GM18499 (cell line): ENCODE data around the gene ALKBH4.
A peak's percentile ranks its signal among the peaks of the same experiment; 100 is the strongest.
"Not testable (repeated sequence)": the region's sequence is repeated elsewhere in the genome, so short reads cannot be mapped to it uniquely, and the experiment has no call there.

Experiments used
- ATAC-seq: cut with Tn5 transposase; IDR thresholded peaks from one replicate; pipeline ENCODE4 v1.9.1; 2021; ENCODE audit warnings: moderate number of reproducible peaks; ENCODE audit not compliant: insufficient read depth, unreplicated experiment

The ALKBH4 gene

DNA sequence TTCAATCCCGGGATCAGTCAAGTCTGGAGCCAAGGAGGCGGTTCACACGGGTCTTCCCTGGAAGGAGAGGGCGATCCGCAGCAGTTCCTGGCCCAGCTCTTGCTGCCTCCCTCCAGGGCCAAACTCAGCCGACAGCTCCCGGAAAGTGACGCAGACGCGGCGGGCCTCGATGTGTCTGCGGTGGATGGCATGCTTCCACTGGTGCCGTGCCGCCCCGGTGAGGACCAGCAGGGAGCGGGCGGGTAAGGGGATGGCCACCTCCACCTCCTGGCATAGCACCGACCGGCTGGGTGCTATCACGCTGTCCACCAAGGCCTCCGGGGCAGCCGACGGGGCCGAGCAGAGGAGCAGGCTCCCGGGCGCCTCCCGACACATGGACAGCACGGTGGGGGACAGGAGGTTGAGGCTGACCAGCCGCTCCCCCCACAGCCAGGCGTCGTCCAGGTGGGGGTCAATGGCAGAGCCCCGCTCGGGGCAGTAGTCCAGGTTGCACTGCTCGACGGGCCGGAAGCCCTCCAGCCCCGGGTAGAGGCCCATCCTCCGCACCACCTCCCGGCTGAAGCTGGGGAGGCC is 7.2 kb downstream of the ALKBH4 start:
- no peak for ATAC-seq

DNA sequence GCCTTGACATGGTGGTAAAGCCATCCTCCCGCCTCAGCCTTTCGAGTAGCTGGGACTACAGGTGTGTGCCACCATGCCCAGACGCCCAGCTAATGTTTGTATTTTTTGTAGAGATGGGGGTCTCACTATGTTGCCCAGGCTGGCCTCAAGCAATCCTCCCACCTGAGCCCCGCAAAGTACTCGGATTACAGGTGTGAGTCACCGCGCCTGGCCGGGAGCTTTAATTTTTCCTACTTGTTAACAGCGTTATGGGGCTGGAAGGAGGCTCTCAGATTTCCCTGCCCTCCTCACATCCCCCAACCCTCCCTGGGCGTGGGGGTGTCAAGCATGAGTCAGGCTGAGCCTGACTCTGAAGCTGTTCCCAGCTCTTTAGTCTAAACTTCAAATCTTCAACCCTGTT is 8.3 kb downstream of the ALKBH4 start:
- no peak for ATAC-seq

DNA sequence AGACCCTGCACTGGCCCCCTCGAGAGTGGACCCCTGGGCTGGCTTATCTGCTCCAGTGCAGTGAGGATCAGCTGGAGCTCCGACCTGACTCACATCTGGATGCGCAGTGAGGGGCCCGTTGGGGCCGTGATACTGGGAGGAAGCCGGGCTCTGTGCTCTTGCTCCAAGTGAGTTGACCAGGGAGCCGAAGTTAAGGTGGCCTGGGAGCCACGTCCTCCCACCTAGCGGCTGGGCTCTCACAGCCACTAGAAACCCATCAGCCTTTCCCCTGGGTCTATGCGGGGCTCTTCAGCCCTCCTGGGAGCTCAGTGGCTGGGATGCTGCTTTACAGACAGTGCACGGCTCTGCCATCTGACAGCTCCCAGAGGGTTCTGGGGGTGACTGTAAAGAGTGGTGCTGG is 9.1 kb downstream of the ALKBH4 start:
- ATAC-seq: no peak

DNA sequence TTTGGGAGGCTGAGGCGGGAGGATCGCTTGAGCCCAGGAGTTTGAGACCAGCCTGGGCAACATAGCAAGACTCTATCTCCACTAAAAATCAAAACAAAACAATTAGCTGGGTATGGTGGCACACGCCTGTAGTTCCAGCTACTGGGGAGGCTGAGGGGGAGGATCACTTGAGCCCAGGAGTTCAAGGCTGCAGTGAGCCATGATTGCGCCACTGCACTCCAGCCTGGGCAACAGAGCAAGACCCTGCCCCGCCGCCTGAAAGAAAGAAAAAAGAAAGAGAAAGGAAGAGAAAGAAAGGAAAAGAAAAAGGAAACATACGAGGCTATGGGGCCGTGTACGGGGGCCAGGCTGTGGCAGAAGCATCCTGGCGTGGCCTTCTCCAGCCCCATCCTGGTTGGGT is 9.7 kb downstream of the ALKBH4 start:
- ATAC-seq: not testable (repeated sequence)

DNA sequence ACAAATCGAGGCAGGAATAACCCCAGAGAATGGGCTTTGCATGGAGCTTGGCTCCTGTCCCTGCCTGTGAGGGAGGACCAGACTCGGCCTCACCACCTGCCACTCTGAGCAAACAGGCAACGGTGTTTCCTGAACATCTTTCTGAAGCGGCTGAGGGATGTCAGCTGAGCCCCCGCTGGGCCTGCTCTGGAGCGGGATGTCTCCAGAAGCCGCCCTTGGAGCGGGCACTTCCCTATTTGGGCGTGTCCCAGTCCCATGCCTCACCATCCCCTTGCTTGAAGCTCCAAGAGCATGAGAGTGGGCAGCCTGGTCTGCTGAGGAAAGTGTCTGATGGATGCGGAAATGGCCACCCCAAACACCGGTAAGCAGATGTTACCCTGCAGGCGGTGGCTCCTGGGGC is 10.2 kb downstream of the ALKBH4 start:
- no peak for ATAC-seq

DNA sequence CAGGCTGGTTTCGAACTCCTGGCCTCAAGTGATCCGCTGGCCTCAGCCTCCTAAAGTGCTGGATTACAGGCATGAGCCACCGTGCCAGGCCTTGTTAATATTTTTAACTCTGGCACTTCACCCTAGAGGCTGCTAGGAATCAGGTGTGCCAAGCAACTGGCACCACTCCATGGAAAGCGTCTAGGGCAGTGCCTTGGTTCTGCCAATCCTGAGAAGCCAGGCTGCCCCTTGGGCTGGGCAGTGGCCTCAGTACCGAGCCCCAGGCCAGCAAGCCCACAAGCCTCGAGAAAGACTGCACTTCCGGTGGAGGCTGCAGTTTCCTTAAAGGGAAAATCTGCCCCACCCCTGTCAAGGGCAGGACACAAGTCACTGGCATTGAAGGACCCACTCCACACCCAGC is 11.3 kb downstream of the ALKBH4 start:
- no peak for ATAC-seq

DNA sequence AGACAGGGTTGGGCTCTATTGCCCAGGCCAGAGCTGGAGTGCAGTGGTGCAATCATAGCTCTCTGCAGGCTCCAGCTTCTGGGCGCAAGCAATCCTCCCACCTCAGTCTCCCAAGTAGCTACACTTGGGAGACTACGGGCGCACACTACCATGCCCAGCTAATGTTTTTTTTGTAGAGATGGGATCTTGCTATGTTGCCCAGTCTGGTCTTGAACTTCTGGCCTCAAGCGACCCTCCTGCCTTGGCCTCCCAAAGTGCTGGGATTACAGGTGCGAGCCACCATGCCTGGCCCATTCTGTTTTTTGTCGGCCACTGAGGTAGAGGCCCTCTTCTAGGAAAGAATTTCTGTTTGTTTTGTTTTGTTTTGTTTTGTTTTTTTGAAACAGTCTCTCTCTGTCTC is 12.2 kb downstream of the ALKBH4 start:
- no peak for ATAC-seq

DNA sequence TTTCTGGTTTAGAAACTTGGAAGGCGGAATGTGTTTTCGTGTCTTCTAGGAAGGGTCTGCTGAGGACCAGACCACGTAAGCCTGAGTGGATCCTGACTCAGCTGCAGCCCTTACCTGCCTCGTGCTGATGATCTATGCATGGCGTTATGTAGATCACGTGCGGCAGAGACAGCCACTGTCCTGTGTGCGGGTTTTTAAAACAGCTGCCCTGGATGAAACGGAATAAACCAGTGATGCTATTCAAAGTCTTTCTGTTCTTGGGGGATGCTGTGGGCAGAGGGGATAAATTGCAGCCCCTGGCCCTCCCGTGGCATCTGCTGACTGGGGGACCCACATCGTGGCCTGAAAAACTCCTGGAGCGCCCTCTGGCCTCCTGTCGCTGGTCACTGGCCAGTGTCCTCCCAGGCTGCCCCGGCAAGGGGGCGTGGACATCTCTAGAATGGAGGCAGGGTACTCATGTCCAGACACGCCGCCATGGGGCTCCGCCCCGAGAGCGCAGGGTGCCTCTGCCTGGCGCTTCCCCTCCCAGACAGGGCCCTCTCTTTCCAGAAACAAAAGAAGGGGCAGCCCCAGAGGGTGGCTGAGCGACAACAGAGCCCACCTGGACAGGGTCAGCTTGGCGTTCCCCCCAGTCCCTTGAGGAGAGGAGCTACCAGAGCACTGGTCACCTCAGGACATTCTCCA is 13.2 kb downstream of the ALKBH4 start:
- ATAC-seq: no peak

DNA sequence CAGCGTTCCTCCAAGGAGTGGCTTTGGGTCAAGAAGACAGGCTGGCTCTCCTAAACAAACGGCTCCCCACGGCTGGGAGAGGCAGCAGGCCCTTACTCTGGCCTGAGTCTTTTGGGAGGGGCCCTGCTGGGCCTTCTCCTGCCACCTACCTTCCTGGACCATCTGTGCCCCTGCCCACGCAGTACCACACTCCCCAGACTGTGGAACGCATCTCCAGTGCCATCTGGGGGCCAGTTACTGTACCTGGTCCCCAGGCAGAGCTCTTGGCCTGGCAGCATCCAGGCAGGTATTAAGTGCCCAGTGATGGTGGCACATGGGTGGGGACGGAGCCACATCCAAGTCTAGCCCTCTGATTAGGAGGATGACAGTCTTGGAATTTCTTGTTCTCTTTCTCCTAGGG is 14.4 kb downstream of the ALKBH4 start:
- ATAC-seq: no peak

DNA sequence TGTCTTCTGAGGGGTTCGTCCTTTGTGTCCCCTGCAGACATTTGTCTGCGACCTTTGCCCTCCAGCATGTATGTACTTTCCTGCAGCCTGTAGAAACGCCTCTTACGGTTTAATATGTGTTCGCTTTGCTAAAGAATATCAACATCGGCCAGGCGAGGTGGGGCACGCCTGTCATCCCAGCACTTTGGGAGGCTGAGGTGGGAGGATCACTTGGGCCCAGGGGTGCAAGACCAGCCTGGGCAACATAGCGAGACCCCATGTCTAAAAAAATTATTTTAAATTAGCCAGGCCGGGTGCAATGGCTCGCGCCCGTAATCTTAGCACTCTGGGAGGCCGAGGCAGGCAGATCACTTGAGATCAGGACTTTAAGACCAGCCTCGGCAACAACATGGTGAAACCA is 15.5 kb downstream of the ALKBH4 start:
- ATAC-seq: no peak

DNA sequence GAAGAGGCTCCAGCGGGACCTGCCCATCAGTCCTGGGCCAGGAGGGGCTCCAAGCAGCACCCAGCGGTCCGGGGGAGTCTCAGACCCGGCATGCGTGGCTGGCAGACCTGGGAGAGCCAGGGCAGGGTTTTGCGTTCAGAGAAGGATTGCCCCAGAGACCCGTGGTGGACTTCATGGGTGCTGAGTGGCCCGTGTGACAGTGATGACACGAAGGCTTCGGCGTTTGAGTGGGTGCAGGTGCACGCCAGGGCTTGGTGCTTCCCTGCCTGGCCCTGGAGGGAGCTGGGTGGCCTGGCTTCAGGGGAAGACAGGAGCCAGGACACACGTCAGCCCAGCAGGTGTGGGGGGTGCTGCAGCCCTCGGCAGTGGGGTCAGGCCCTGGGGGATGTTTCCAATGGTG is 17.4 kb downstream of the ALKBH4 start:
- no peak for ATAC-seq

DNA sequence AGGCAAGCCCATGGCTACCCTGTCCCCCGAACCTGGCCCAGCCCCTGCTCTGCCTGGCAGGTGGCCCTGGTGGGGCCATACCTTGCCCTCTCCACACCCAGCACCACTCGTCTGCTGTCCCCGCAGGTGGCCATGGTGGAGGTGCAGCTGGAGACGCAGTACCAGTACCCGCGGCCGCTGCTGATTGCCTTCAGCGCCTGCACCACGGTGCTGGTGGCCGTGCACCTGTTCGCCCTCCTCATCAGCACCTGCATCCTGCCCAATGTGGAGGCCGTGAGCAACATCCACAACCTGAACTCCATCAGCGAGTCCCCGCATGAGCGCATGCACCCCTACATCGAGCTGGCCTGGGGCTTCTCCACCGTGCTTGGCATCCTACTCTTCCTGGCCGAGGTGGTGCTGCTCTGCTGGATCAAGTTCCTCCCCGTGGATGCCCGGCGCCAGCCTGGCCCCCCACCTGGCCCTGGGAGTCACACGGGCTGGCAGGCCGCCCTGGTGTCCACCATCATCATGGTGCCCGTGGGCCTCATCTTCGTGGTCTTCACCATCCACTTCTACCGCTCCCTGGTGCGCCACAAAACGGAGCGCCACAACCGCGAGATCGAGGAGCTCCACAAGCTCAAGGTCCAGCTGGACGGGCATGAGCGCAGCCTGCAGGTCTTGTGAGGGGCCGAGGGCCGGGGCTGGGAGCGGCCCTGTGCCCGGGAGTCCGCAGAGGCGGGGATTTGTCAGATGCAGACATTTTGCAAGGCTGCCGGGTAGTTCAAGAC is 18.1 kb downstream of the ALKBH4 start:
- ATAC-seq: no peak

DNA sequence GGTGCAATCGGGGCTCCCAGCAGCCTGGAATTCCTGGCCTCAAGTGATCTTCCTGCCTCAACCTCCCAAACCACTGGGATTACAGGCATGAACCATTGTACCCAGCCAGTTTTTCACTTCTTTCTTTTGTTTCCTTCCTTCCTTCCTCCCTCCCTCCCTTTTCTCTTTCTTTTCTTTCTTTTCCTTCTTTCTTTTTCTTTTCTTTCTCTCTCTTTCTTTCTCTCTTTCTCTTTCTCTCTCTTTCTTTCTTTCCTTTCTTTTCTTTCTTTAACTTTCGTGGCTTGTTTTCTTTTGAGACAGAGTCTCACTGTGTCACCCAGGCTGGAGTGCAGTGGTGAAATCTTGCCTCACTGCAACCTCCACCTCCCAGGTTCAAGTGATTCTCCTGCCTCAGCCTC is 19.0 kb downstream of the ALKBH4 start:
- no peak for ATAC-seq

DNA sequence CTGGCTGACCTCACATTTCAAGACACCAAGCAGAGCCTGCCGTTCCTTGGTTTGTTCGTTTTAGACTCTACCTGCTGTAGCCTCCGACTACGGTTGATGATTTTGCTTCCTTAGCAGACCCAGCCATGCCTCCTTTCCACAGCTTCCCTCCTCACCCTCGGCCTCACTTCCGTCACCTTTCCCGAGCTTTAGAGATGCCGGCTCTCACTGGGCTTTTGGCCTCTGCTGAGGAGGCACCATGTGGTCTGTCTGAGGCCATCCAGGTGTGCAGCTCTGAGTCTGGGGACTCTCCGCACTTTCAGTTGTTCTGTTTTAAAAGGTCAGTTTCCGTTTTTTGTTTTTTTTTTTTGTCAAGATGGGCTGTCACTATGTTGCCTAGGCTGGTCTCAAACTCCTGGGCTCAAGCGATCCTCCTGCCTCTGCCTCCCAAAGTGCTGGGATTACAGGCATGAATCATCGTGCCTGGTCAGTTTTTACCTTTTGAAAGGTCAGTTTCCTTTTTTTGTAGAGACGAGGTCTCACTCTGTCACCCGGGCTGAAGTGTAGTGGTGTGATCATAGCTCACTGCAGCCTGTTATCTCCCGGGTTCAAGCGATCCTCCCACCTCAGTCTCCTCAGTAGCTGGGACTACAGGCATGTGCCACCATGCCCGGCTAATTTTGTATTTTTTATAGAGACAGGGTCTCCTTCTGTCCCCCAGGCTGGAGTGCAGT is 19.5 kb downstream of the ALKBH4 start:
- peak; percentile 42 for ATAC-seq

DNA sequence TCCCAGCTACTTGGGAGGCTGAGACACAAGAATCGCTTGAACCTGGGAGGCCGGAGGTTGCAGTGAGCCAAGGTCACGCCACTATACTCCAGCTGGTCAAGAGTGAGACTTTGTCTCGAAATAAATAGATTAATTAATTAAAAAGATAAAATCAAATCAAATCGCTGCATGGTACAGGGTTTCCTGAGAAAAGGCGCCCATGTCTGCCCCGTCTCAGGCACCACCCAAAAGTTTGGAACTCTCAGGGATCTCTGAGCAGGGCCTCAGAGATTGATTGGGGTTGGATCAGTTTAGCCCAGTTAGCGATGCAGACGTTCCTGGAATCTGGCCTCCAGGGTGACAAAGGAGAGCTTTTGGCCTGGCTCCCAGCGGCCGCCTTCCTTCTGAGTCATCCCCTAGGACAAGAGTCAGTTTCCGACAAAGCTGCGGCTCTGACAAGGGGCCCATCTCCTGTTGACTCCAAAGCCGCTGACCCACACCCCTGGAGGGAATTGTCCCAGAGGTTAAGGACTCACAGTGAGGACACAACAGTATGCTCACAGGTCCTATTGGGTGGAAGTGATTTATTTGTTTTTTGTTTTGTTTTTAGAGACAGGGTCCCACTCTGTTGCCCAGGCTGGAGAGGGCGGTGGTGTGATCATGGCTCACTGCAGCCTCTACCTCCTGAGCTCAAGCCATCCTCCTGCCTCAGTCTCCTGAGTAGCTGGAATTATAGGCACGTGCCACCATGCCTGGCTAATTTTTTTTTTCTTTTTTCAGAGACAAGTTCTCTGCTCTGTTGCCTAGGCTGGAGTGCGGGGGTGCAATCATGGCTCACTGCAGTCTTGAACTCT is 24.5 kb downstream of the ALKBH4 start:
- no peak for ATAC-seq

DNA sequence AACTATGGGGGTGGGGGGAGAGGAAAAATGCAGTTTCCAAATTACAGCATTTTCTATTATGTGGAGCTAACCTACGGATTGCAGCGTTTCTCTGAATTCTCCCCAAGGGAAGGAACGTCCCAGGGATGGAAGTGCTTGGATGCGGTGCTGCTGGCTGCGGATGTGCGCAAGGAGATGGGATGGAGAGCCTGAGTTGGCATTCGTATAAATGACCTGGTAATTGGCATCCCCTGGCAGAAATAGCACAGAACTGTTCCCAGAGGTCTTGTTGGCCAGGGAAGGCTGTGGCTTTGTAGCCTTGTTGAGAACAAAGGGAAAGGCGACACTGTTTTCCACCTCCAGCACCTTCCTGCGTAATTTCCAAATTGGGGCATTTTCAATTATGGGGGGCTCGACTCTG is 28.5 kb downstream of the ALKBH4 start:
- ATAC-seq: no peak

DNA sequence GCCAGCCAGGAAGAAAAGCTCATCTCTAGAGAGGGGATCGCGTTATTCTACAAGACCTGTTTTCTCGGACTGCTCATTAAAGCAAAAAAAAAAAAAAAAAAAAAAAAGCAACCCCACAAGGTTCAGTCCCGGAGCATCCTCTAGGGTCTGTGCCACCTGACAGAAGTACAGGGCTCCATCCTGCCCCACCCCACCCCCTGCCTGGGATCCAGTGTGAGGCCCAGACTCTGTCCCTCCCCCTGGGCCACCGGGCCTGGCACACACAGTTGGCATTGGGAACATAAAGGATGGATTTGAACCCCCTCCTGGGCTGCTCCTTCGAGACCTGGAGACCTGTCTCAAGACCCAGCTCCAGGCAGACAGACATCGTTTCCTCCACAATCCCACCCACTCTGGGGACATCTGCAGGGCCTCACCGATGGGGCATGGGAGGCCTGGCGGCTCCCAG is 30.6 kb downstream of the ALKBH4 start:
- no peak for ATAC-seq

DNA sequence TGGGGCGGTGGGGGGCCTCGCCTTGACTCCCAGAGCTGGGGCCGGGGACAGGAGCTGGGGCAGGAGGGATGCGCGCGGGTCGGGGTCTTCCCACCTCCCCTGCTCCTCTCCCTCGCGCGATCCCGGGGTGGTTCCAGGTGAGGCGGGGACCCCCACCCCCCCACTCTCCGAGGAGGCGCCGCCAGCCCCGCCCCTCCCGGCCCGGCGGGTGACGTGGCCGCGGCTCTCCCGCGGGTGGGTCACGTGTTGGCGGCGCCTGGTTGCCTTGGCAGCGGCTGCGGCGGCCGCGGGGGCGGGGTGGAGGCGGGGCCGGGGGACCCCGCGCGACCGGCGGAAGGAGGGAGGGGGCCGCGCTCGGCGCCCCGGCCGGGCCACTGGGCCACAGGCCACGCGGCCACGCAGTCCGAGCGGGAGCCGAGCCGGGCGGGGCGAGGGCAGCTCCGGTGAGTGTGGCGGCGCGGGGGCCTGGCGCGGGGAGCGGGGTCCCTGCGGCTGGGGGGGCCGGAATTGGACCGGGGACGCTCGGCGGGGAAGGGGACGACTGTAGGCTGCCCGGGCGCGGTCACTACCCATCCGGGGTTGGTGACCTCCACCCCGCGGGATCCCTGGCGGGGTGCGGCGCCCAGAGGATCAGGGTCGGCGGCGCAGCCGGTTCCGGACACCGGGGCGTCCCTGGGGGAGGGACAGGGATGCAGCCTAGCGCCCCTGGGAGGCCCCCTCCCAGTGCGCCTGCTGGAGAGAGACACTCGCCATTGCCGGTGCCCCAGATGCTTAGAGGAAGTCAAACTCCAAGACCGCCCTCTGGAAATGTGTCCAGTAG is 31.2 kb downstream of the ALKBH4 start, which contains the start of gene ORAI2:
Gene ORAI2, plus strand, starts transcription at position 357 of the 820 bp plus-strand sequence. CDS start 5,382 bp downstream, outside the sequence.
- ATAC-seq: no peak
